ENCODE results near the gene MYO9A. TPM values are rescaled to one million over a fixed set of nuclear protein-coding genes. Genes with fewer than 3 reads are reported as not detected.

Gene MYO9A
- total and polyA plus RNA-seq, 11 donors = 3.2 to 33.9 (median 29.9) TPM

DNA sequence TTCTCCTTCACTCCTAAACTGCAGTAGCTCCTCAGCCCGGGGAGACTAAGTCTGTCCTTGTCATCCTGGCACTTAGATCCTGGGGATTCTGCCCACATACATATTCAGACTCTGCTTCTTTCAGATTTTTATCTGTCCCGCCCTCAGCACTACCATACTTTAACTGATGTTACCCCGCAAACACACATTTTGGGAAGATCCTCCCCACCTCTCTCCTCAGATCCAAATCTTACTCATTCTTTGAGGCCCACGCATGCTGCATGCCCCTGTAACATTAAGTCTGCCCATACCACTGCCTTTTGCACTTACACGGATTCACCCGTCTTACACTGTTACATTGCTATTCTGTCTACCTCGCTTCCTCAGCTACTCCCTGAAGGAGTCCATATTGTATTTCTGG is 36.4 kb upstream of the MYO9A start:
- H3K9me3 ChIP-seq = no peaks in the 10 kb centered on the region
- no peak for DNase-seq
- peaks cover 0 to 16% (median 2%) of the 10 kb centered on the region in 12 donors for H3K4me1 ChIP-seq
- no peaks in the 10 kb centered on the region for H3K36me3 ChIP-seq
- no peak for TF ChIP-seq POLR2A (IDR thresholded peaks at IDR 0.05)
- TF ChIP-seq, protein P1, sequence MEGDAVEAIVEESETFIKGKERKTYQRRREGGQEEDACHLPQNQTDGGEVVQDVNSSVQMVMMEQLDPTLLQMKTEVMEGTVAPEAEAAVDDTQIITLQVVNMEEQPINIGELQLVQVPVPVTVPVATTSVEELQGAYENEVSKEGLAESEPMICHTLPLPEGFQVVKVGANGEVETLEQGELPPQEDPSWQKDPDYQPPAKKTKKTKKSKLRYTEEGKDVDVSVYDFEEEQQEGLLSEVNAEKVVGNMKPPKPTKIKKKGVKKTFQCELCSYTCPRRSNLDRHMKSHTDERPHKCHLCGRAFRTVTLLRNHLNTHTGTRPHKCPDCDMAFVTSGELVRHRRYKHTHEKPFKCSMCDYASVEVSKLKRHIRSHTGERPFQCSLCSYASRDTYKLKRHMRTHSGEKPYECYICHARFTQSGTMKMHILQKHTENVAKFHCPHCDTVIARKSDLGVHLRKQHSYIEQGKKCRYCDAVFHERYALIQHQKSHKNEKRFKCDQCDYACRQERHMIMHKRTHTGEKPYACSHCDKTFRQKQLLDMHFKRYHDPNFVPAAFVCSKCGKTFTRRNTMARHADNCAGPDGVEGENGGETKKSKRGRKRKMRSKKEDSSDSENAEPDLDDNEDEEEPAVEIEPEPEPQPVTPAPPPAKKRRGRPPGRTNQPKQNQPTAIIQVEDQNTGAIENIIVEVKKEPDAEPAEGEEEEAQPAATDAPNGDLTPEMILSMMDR (IDR thresholded peaks at IDR 0.05) = no peak
- H3K27ac ChIP-seq = no peak overlapping the region
- H3K27me3 ChIP-seq = no peaks in the 10 kb centered on the region
- no peak overlapping the region for H3K4me3 ChIP-seq
- intact Hi-C loops (cut with DNase I) = loop anchor here in 9 of 10 donors (10.0 kb wide), 8 partner anchors 120 to 410 kb away; no protein-coding TSS in a partner anchor
- no peak for ATAC-seq
- 84 to 98% (median 96%) methylated on average over 7 of the region's 7 CpGs for WGBS, 4 donors

- Histone ChIP-seq H3K4me1 (peaks cover 0 to 16% (median 2%) of the 10 kb centered on the region in 12 donors), H3K4me3 (no peak overlapping the region), H3K9me3 (no peaks in the 10 kb centered on the region), H3K36me3 (no peaks in the 10 kb centered on the region), H3K27ac (no peak overlapping the region), H3K27me3 (no peaks in the 10 kb centered on the region)
- ATAC-seq (no peak), DNase-seq (no peak)
- intact Hi-C loops (cut with DNase I) = loop anchor here in 9 of 10 donors (10.0 kb wide), 8 partner anchors 119 to 409 kb away; no protein-coding TSS in a partner anchor
- WGBS, 4 donors = 81 to 89% (median 84%) methylated on average over 4 to 5 of the region's 5 CpGs
- TF ChIP-seq, protein P1 (IDR thresholded peaks at IDR 0.05) = no peak
- no peak for TF ChIP-seq POLR2A (IDR thresholded peaks at IDR 0.05)
Observed at GRCh38 chr15:72153269-72154000, 35.5 kb upstream of the MYO9A start.

GRCh38 chr15:72147418-72147817 is 29.5 kb upstream of the MYO9A start:
- intact Hi-C loops (cut with DNase I) = no loop called here
- Histone ChIP-seq H3K36me3 (no peaks in the 10 kb centered on the region), H3K27ac (no peak overlapping the region), H3K4me3 (no peak overlapping the region), H3K9me3 (no peaks in the 10 kb centered on the region), H3K27me3 (no peaks in the 10 kb centered on the region), H3K4me1 (peaks cover 0 to 4% (median 0%) of the 10 kb centered on the region in 12 donors)
- TF ChIP-seq, protein P1 (IDR thresholded peaks at IDR 0.05) = no peak
- no peak for TF ChIP-seq POLR2A (IDR thresholded peaks at IDR 0.05)
- 76 to 93% (median 87%) methylated on average over 2 of the region's 2 CpGs for WGBS, 4 donors
- DNase-seq (no peak), ATAC-seq (no peak)

GRCh38 chr15:72146934-72147333 is 29.0 kb upstream of the MYO9A start:
- Histone ChIP-seq H3K27me3 (no peaks in the 10 kb centered on the region), H3K4me1 (peaks cover 0 to 9% (median 0%) of the 10 kb centered on the region in 12 donors), H3K4me3 (no peak overlapping the region), H3K27ac (no peak overlapping the region), H3K9me3 (no peaks in the 10 kb centered on the region), H3K36me3 (no peaks in the 10 kb centered on the region)
- DNase-seq = no peak
- intact Hi-C loops (cut with DNase I) = no loop called here
- no peak for ATAC-seq
- TF ChIP-seq, protein P1 (IDR thresholded peaks at IDR 0.05) = no peak

Measured in heart left ventricle (tissue), 16 donors.